Activated naive CD8-positive, alpha-beta T cell (primary cell): ENCODE measurements around the gene OLFML2A.

Experiments used
- H3K27ac Mint-ChIP-seq: one replicate; pipeline ENCODE4 v1.8.0; 2021; ENCODE audit warnings: mixed read lengths
- H3K27me3 Mint-ChIP-seq: one replicate; pipeline ENCODE4 v1.8.0; 2021; ENCODE audit warnings: mixed read lengths
- H3K36me3 Mint-ChIP-seq: one replicate; pipeline ENCODE4 v1.8.0; 2021; ENCODE audit warnings: mixed read lengths
- H3K4me1 Mint-ChIP-seq: one replicate; pipeline ENCODE4 v1.8.0; 2021; ENCODE audit warnings: low read depth, mixed read lengths
- H3K4me3 Mint-ChIP-seq: one replicate; pipeline ENCODE4 v1.8.0; 2021; ENCODE audit warnings: mild to moderate bottlenecking, mixed read lengths
- H3K9me3 Mint-ChIP-seq: one replicate; pipeline ENCODE4 v1.8.0; 2021; ENCODE audit warnings: low read depth, mixed read lengths

Gene OLFML2A

DNA sequence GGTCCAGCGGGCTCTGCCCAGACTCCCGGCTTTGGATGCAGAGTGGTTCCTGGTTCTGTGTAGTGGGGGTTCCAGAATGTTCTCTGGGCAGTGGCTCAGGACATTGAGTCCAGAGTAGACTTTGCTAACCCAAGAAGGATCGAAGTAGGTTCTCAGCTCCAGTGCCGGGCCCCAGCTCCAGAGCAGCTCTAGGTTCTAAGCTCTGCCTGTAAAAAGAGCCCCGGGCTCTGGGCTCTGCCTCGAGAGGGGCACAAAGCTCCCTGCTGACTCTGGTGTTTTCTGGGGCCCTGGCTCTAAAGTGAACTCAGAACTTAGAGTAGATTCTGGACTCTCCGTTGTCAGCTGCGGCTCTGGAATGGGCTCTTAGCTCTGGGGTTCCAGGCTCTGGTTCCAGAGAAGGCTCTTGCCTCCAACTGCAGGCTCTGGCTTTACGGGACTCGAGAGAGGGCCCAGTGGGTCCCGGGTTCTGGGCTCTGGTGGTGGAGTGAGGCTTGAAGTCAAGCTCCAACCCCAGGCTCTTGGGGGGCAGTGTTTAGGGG, 76.7 kb downstream of the OLFML2A start:
- no peaks in the 10 kb centered on the region for H3K36me3 Mint-ChIP-seq
- H3K4me1 Mint-ChIP-seq = peaks cover 21% of the 10 kb centered on the region
- no peak overlapping the region for H3K4me3 Mint-ChIP-seq
- H3K27ac Mint-ChIP-seq = no peak overlapping the region
- peaks cover 2% of the 10 kb centered on the region for H3K27me3 Mint-ChIP-seq
- H3K9me3 Mint-ChIP-seq = no peaks in the 10 kb centered on the region

GRCh38 chr9:124854161-124854560, 77.2 kb downstream of the OLFML2A start:
- Mint-ChIP-seq H3K27ac (no peak overlapping the region), H3K27me3 (peaks cover 2% of the 10 kb centered on the region)

DNA sequence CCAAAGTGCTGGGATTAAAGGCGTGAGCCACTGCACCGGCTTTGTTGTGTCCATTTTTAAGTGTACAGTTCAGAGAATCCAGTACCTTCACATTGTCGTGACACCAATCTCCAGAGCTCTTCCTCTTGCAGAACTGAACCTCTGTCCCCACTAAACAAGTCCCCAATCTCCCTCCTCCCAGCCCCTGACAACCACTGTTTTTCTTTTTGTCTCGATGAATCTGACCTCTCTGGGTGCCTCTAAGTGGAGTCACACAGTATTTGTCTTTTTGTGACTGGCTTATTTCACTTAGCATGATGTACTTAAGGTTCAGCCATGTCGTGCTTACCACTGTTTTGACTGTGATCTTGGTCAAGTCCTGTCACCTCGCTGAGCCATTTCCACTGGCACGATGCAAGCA, 77.9 kb downstream of the OLFML2A start:
- H3K4me1 Mint-ChIP-seq = peaks cover 26% of the 10 kb centered on the region
- peak overlapping the region; percentile 51 for H3K4me3 Mint-ChIP-seq
- peak overlapping the region; percentile 66 for H3K27ac Mint-ChIP-seq
- H3K36me3 Mint-ChIP-seq = peaks cover 5% of the 10 kb centered on the region
- no peaks in the 10 kb centered on the region for H3K9me3 Mint-ChIP-seq
- peaks cover 2% of the 10 kb centered on the region for H3K27me3 Mint-ChIP-seq

More at GRCh38 chr9:124854161-124854560, 77.2 kb downstream of the OLFML2A start:
- no peaks in the 10 kb centered on the region for H3K36me3 Mint-ChIP-seq
- no peak overlapping the region for H3K4me3 Mint-ChIP-seq
- H3K4me1 Mint-ChIP-seq = peaks cover 21% of the 10 kb centered on the region
- H3K9me3 Mint-ChIP-seq = no peaks in the 10 kb centered on the region

DNA sequence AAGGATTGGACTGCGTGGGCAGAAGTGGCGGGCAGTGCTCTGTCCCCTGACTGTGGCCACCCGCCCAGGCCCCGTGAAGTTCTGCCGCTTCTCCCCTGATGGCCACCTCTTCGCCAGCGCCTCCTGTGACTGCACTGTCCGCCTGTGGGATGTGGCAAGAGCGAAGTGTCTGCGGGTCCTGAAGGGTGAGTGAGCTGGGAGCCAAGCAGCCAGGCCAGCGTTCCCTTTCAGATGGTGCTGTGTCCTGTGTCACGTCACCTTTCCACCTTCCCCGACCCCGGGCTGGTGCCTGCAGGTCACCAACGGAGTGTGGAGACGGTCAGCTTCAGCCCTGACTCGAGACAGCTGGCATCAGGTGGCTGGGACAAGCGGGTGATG, 78.6 kb downstream of the OLFML2A start:
- H3K27me3 Mint-ChIP-seq = no peaks in the 10 kb centered on the region
- H3K4me1 Mint-ChIP-seq = peaks cover 33% of the 10 kb centered on the region
- H3K27ac Mint-ChIP-seq = no peak overlapping the region
- peaks cover 13% of the 10 kb centered on the region for H3K36me3 Mint-ChIP-seq
- H3K4me3 Mint-ChIP-seq = no peak overlapping the region
- H3K9me3 Mint-ChIP-seq = no peaks in the 10 kb centered on the region

DNA sequence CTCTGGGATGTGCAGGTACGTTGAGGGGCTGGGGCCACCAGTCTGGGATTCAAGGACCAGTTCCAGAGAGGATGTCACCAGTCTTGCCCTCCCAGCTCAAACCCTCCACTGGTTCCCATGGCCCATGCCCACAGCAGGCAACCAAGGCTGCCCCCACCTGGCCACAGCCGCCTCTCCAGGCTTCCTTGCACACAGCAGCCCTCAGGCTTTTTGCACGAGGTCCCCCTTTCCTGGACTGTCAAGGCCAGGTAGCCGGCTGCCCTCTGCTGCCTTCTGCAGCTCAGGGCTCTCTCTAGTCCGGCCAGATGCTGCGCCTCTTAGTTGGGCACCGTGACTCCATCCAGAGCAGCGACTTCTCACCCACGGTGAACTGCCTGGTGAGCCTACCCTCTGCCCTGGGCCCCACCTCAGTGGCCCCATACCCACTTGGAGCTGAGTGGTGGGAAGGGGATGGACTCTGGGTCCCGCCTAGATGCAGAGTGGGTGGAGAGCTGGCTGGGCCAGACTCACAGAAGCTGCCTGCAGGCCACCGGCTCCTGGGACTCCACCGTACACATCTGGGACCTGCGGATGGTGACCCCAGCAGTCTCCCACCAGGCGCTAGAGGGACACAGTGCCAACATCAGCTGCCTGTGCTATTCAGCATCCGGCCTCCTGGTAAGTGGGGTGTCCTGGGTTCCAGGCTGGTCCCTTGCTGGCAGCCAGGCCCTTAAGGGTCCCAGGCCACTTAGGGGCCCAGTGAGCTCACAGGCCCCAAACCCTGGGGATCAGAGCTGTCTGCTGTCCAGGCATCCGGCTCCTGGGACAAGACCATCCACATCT, 79.2 kb downstream of the OLFML2A start:
- peak overlapping the region; percentile 54 for H3K27ac Mint-ChIP-seq
- H3K36me3 Mint-ChIP-seq = peaks cover 15% of the 10 kb centered on the region
- H3K4me1 Mint-ChIP-seq = peaks cover 33% of the 10 kb centered on the region
- no peak overlapping the region for H3K4me3 Mint-ChIP-seq
- H3K9me3 Mint-ChIP-seq = no peaks in the 10 kb centered on the region
- H3K27me3 Mint-ChIP-seq = no peaks in the 10 kb centered on the region

DNA sequence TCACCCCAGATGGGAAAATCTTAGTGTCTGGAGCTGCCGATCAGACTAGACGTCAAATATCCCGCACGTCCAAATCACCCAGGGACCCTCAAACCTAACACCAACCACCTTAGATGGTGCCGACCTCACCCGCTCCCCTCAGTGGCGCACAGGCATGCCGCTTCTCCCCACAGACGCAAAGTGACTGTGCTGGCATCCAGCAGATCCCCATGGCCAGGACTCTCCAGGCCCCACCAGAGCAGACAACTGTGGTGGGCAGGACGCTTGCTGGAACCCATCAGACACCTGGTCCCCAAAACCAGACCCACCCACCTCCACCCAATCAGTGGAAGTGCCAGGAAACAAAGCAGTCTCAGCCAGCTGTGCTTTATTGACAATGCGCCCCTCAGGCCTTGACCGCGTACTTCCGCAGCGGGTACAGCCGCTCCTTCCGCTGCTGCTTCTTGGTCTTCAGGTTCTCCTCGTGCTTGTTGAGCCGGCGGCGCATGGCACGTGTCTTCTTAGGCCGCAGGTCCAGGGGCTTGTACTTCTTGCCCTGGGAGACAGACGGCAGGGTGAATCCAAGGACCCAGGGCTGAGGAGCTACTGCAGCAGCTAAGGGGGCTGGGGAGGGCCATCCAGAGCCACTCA, 80.7 kb downstream of the OLFML2A start:
- Mint-ChIP-seq H3K4me1 (peaks cover 33% of the 10 kb centered on the region), H3K4me3 (peak overlapping the region; percentile 62)

GRCh38 chr9:124858330-124859046, 81.6 kb downstream of the OLFML2A start:
- no peaks in the 10 kb centered on the region for H3K27me3 Mint-ChIP-seq
- H3K36me3 Mint-ChIP-seq = peaks cover 18% of the 10 kb centered on the region
- H3K4me1 Mint-ChIP-seq = peaks cover 32% of the 10 kb centered on the region
- H3K4me3 Mint-ChIP-seq = peak overlapping the region; percentile 95
- H3K9me3 Mint-ChIP-seq = no peaks in the 10 kb centered on the region
- H3K27ac Mint-ChIP-seq = peak overlapping the region; percentile 41

More for the DNA sequence above, 80.7 kb downstream of the OLFML2A start:
- H3K27me3 Mint-ChIP-seq = no peaks in the 10 kb centered on the region
- H3K9me3 Mint-ChIP-seq = no peaks in the 10 kb centered on the region
- H3K27ac Mint-ChIP-seq = peak overlapping the region; percentile 34
- H3K36me3 Mint-ChIP-seq = peaks cover 18% of the 10 kb centered on the region

- no peaks in the 10 kb centered on the region for H3K27me3 Mint-ChIP-seq
- H3K27ac Mint-ChIP-seq = peak overlapping the region; percentile 95
- H3K9me3 Mint-ChIP-seq = no peaks in the 10 kb centered on the region
- peak overlapping the region; percentile 95 for H3K4me3 Mint-ChIP-seq
- peaks cover 18% of the 10 kb centered on the region for H3K36me3 Mint-ChIP-seq
- H3K4me1 Mint-ChIP-seq = peaks cover 32% of the 10 kb centered on the region
Measured at GRCh38 chr9:124859803-124860581, 83.1 kb downstream of the OLFML2A start.

DNA sequence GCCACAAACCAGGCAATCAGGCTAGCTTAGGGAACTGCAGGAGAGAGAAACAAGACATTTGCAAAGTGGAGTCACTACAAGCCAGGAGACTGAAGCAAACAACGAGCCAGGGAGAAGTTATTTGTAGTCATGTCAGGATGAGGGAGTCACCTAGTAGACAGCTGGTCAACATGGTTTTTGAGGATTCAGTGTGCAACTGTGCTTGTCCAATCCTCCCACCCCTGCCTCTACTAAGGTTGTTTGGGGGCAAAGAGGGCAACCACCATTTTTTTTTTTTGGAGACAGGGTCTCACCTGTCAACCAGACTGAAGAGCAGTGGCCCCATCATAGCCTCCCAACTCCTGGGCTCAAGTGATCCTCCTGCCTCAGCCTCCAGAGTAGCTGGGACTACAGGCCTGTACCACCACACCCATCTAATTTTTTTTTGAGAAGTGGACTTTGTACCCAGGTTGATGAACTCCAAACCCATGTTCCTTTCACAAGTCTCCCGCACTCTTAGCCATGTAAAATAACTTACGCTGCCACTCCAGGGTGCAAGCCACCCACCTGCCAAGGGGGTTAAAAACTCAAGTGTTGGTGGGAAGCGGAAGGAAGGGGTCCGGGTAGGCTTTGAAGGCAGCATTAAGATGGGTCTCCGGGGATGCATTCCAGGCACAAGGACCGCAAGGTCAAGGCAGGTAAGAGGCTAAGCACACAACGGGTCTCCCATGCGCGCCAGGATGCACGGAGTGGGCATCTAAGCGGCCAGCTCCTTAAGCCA, 83.8 kb downstream of the OLFML2A start:
- peak overlapping the region; percentile 95 for H3K4me3 Mint-ChIP-seq
- H3K27ac Mint-ChIP-seq = peak overlapping the region; percentile 95
- no peaks in the 10 kb centered on the region for H3K9me3 Mint-ChIP-seq
- H3K4me1 Mint-ChIP-seq = peaks cover 31% of the 10 kb centered on the region
- H3K36me3 Mint-ChIP-seq = peaks cover 18% of the 10 kb centered on the region
- no peaks in the 10 kb centered on the region for H3K27me3 Mint-ChIP-seq

- Mint-ChIP-seq H3K9me3 (no peaks in the 10 kb centered on the region), H3K36me3 (peaks cover 18% of the 10 kb centered on the region), H3K27me3 (no peaks in the 10 kb centered on the region), H3K4me3 (peak within 1 kb of the TSS; percentile 95), H3K27ac (peak within 1 kb of the TSS; percentile 96), H3K4me1 (peaks cover 31% of the 10 kb centered on the region)
Measured at GRCh38 chr9:124861342-124862229, 84.7 kb downstream of the OLFML2A start, which contains the start of the genes ARPC5L and RPL35. Gene ARPC5L, plus strand, starts transcription at chr9:124862130. Its CDS starts 7,161 bp downstream, at chr9:124869291. Gene RPL35, minus strand, starts transcription at chr9:124861957. Its CDS starts 45 bp downstream, at chr9:124861912.

DNA sequence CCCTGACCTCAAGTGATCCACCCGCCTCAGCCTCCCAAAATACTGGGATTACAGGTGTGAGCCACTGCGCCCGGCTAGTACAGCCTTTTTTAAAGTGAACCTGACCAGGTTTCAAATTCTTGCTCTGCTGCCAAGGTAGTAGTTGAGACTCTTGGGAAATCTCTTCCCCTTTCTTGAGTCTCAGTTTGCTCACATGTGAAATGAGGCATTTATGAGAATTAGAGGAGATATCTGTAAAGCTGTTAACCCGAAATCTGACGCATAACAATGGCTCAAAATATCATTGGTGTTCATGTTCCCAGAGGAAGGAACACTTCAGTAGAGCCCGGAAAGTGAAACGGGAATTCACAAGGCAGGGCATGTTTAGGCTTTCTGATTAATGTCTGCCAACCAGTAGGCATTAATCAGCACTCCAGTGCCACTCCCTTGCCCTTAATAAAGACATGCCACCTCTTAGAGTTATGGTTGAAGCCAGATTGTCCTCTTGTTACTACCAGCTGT, 86.5 kb downstream of the OLFML2A start:
- H3K27me3 Mint-ChIP-seq = no peaks in the 10 kb centered on the region
- H3K4me1 Mint-ChIP-seq = peaks cover 31% of the 10 kb centered on the region
- H3K4me3 Mint-ChIP-seq = peak overlapping the region; percentile 46
- H3K9me3 Mint-ChIP-seq = no peaks in the 10 kb centered on the region
- peaks cover 19% of the 10 kb centered on the region for H3K36me3 Mint-ChIP-seq
- H3K27ac Mint-ChIP-seq = no peak overlapping the region
